ENCODE measurements around the gene STX8.

STX8 gene

GRCh38 chr17:9283909-9284308 is 291.7 kb downstream of the STX8 start:
- Histone ChIP-seq H3K27me3 (ENCODE audit: control insufficient read depth, insufficient read depth, low read length) (no peaks in the 10 kb centered on the region), H3K4me3 (ENCODE audit: low read depth, low read length) (no peak overlapping the region), H3K36me3 (ENCODE audit: control insufficient read depth, insufficient read depth, low read length) (no peaks in the 10 kb centered on the region), H3K27ac (ENCODE audit: low read depth, low read length) (no peak overlapping the region), H3K4me1 (ENCODE audit: control insufficient read depth, insufficient read depth, low read length) (peaks cover 24% of the 10 kb centered on the region), H3K9ac (ENCODE audit: low read depth, low read length) (no peak overlapping the region), H3K9me3 (ENCODE audit: control insufficient read depth, insufficient read depth, low read length) (no peaks in the 10 kb centered on the region)

- H3K9ac ChIP-seq (ENCODE audit: low read depth, low read length) = no peak overlapping the region
- no peaks in the 10 kb centered on the region for H3K27me3 ChIP-seq (ENCODE audit: control insufficient read depth, insufficient read depth, low read length)
- H3K4me1 ChIP-seq (ENCODE audit: control insufficient read depth, insufficient read depth, low read length) = peaks cover 10% of the 10 kb centered on the region
- no peaks in the 10 kb centered on the region for H3K36me3 ChIP-seq (ENCODE audit: control insufficient read depth, insufficient read depth, low read length)
- H3K9me3 ChIP-seq (ENCODE audit: control insufficient read depth, insufficient read depth, low read length) = no peaks in the 10 kb centered on the region
- no peak overlapping the region for H3K4me3 ChIP-seq (ENCODE audit: low read depth, low read length)
- H3K27ac ChIP-seq (ENCODE audit: low read depth, low read length) = no peak overlapping the region
Measured at GRCh38 chr17:9279893-9280292, 295.7 kb downstream of the STX8 start.

- Histone ChIP-seq H3K27me3 (ENCODE audit: control insufficient read depth, insufficient read depth, low read length) (no peaks in the 10 kb centered on the region), H3K9ac (ENCODE audit: low read depth, low read length) (no peak overlapping the region), H3K4me3 (ENCODE audit: low read depth, low read length) (no peak overlapping the region), H3K36me3 (ENCODE audit: control insufficient read depth, insufficient read depth, low read length) (no peaks in the 10 kb centered on the region), H3K9me3 (ENCODE audit: control insufficient read depth, insufficient read depth, low read length) (no peaks in the 10 kb centered on the region), H3K4me1 (ENCODE audit: control insufficient read depth, insufficient read depth, low read length) (no peaks in the 10 kb centered on the region), H3K27ac (ENCODE audit: low read depth, low read length) (no peak overlapping the region)
Measured at GRCh38 chr17:9274973-9275372, 300.6 kb downstream of the STX8 start.

- Histone ChIP-seq H3K27ac (ENCODE audit: low read depth, low read length) (no peak overlapping the region), H3K36me3 (ENCODE audit: control insufficient read depth, insufficient read depth, low read length) (no peaks in the 10 kb centered on the region), H3K9ac (ENCODE audit: low read depth, low read length) (no peak overlapping the region), H3K9me3 (ENCODE audit: control insufficient read depth, insufficient read depth, low read length) (no peaks in the 10 kb centered on the region), H3K4me1 (ENCODE audit: control insufficient read depth, insufficient read depth, low read length) (no peaks in the 10 kb centered on the region), H3K4me3 (ENCODE audit: low read depth, low read length) (no peak overlapping the region), H3K27me3 (ENCODE audit: control insufficient read depth, insufficient read depth, low read length) (no peaks in the 10 kb centered on the region)
Measured at GRCh38 chr17:9273428-9274391, 301.9 kb downstream of the STX8 start.

GRCh38 chr17:9272501-9273200 is 303.0 kb downstream of the STX8 start:
- H3K27me3 ChIP-seq (ENCODE audit: control insufficient read depth, insufficient read depth, low read length) = no peaks in the 10 kb centered on the region
- H3K4me3 ChIP-seq (ENCODE audit: low read depth, low read length) = no peak overlapping the region
- no peaks in the 10 kb centered on the region for H3K36me3 ChIP-seq (ENCODE audit: control insufficient read depth, insufficient read depth, low read length)
- H3K27ac ChIP-seq (ENCODE audit: low read depth, low read length) = no peak overlapping the region
- no peaks in the 10 kb centered on the region for H3K9me3 ChIP-seq (ENCODE audit: control insufficient read depth, insufficient read depth, low read length)
- H3K4me1 ChIP-seq (ENCODE audit: control insufficient read depth, insufficient read depth, low read length) = no peaks in the 10 kb centered on the region
- no peak overlapping the region for H3K9ac ChIP-seq (ENCODE audit: low read depth, low read length)

- no peaks in the 10 kb centered on the region for H3K27me3 ChIP-seq (ENCODE audit: control insufficient read depth, insufficient read depth, low read length)
- no peaks in the 10 kb centered on the region for H3K4me1 ChIP-seq (ENCODE audit: control insufficient read depth, insufficient read depth, low read length)
- no peaks in the 10 kb centered on the region for H3K9me3 ChIP-seq (ENCODE audit: control insufficient read depth, insufficient read depth, low read length)
- no peaks in the 10 kb centered on the region for H3K36me3 ChIP-seq (ENCODE audit: control insufficient read depth, insufficient read depth, low read length)
- no peak overlapping the region for H3K9ac ChIP-seq (ENCODE audit: low read depth, low read length)
- no peak overlapping the region for H3K27ac ChIP-seq (ENCODE audit: low read depth, low read length)
- no peak overlapping the region for H3K4me3 ChIP-seq (ENCODE audit: low read depth, low read length)
Measured at GRCh38 chr17:9271989-9272388, 303.6 kb downstream of the STX8 start.

GRCh38 chr17:9270921-9271320 is 304.7 kb downstream of the STX8 start:
- Histone ChIP-seq H3K27me3 (ENCODE audit: control insufficient read depth, insufficient read depth, low read length) (no peaks in the 10 kb centered on the region), H3K9ac (ENCODE audit: low read depth, low read length) (no peak overlapping the region), H3K27ac (ENCODE audit: low read depth, low read length) (no peak overlapping the region), H3K36me3 (ENCODE audit: control insufficient read depth, insufficient read depth, low read length) (no peaks in the 10 kb centered on the region), H3K4me3 (ENCODE audit: low read depth, low read length) (no peak overlapping the region), H3K9me3 (ENCODE audit: control insufficient read depth, insufficient read depth, low read length) (no peaks in the 10 kb centered on the region), H3K4me1 (ENCODE audit: control insufficient read depth, insufficient read depth, low read length) (no peaks in the 10 kb centered on the region)

GRCh38 chr17:9269350-9270035 is 306.1 kb downstream of the STX8 start:
- Histone ChIP-seq H3K27ac (ENCODE audit: low read depth, low read length) (no peak overlapping the region), H3K27me3 (ENCODE audit: control insufficient read depth, insufficient read depth, low read length) (no peaks in the 10 kb centered on the region), H3K4me3 (ENCODE audit: low read depth, low read length) (no peak overlapping the region), H3K9ac (ENCODE audit: low read depth, low read length) (no peak overlapping the region), H3K4me1 (ENCODE audit: control insufficient read depth, insufficient read depth, low read length) (no peaks in the 10 kb centered on the region), H3K9me3 (ENCODE audit: control insufficient read depth, insufficient read depth, low read length) (no peaks in the 10 kb centered on the region), H3K36me3 (ENCODE audit: control insufficient read depth, insufficient read depth, low read length) (no peaks in the 10 kb centered on the region)

GRCh38 chr17:9268546-9268945 is 307.1 kb downstream of the STX8 start:
- Histone ChIP-seq H3K4me1 (ENCODE audit: control insufficient read depth, insufficient read depth, low read length) (no peaks in the 10 kb centered on the region), H3K27me3 (ENCODE audit: control insufficient read depth, insufficient read depth, low read length) (no peaks in the 10 kb centered on the region), H3K36me3 (ENCODE audit: control insufficient read depth, insufficient read depth, low read length) (no peaks in the 10 kb centered on the region), H3K27ac (ENCODE audit: low read depth, low read length) (no peak overlapping the region), H3K9me3 (ENCODE audit: control insufficient read depth, insufficient read depth, low read length) (no peaks in the 10 kb centered on the region), H3K4me3 (ENCODE audit: low read depth, low read length) (no peak overlapping the region), H3K9ac (ENCODE audit: low read depth, low read length) (no peak overlapping the region)

- Histone ChIP-seq H3K4me1 (ENCODE audit: control insufficient read depth, insufficient read depth, low read length) (no peaks in the 10 kb centered on the region), H3K9ac (ENCODE audit: low read depth, low read length) (no peak overlapping the region), H3K27me3 (ENCODE audit: control insufficient read depth, insufficient read depth, low read length) (no peaks in the 10 kb centered on the region), H3K4me3 (ENCODE audit: low read depth, low read length) (no peak overlapping the region), H3K27ac (ENCODE audit: low read depth, low read length) (no peak overlapping the region), H3K9me3 (ENCODE audit: control insufficient read depth, insufficient read depth, low read length) (no peaks in the 10 kb centered on the region), H3K36me3 (ENCODE audit: control insufficient read depth, insufficient read depth, low read length) (no peaks in the 10 kb centered on the region)
Measured at GRCh38 chr17:9266697-9267117, 308.9 kb downstream of the STX8 start.
